Prostate gland (tissue), 2 donors: ENCODE results near the gene SEMG1. TPM values are rescaled to one million over a fixed set of nuclear protein-coding genes. Genes with fewer than 3 reads are reported as not detected.

ENCODE experiments used
- DNase-seq: peaks from one replicate; pipeline ENCODE4 v3.0.0-alpha.2; 2019; ENCODE audit warnings: low spot score
- H3K27ac ChIP-seq, 2 donors: fragments of 200-600 bp; sonication (generic); 2 replicates each; pipeline ENCODE4 v1.5.1; 2017 to 2019
- H3K27me3 ChIP-seq: fragments of 200-600 bp; sonication (generic); replicated peaks from 2 replicates; pipeline ENCODE4 v1.5.1; 2019; ENCODE audit not compliant: insufficient read depth
- H3K36me3 ChIP-seq, 2 donors: fragments of 200-600 bp; sonication (generic); 1 replicate in 1 of 2; 2 replicates in 1 of 2; pipeline versions ENCODE4 v1.5.1 to v1.8.1; 2017 to 2019
- H3K4me1 ChIP-seq: fragments of 200-600 bp; sonication (generic); replicated peaks from 2 replicates; pipeline ENCODE4 v1.5.1; 2019
- H3K4me3 ChIP-seq, 2 donors: fragments of 200-600 bp; sonication (generic); 2 replicates each; pipeline ENCODE4 v1.5.1; 2017 to 2019
- H3K9me3 ChIP-seq: fragments of 200-600 bp; sonication (generic); 2 replicates; pipeline ENCODE4 v1.5.1; 2017
- CTCF ChIP-seq, 4 experiments: fragments of 200-600 bp in 2 of 4; fragments of 450-650 bp in 2 of 4; sonication (generic) in 2 of 4; IDR thresholded peaks; 1 replicate in 3 of 4; 2 replicates in 1 of 4; pipeline ENCODE4 v1.5.1; 2016 to 2019; ENCODE audit warnings: antibody characterized with exemption in 4 of 4, mild to moderate bottlenecking in 2 of 4, moderate library complexity in 2 of 4
- POLR2A ChIP-seq: fragments of 450-650 bp; IDR thresholded peaks from one replicate; pipeline ENCODE4 v1.6.1; 2016; ENCODE audit warnings: antibody characterized with exemption, mild to moderate bottlenecking
- POLR2AphosphoS5 ChIP-seq: sonication (generic); formaldehyde crosslinking; IDR thresholded peaks from one replicate; pipeline ENCODE4 v1.6.1; 2017; ENCODE audit warnings: antibody characterized with exemption
- WGBS: methylation state at CpG from one replicate; pipeline ENCODE4 v1.1.5; 2018; 5-methylcytosine and 5-hydroxymethylcytosine counted together
- intact Hi-C: fragments of 100-400 bp; cut with DNase I; formaldehyde crosslinking; loops from one replicate; pipeline ENCODE4 v1.14.2; 2022
- total RNA-seq, 2 donors: library from RNA; depleted of rRNA; stranded (reverse); fragments of >200 nt; gene quantifications; one replicate each; pipeline ENCODE4 v1.1.0, GENCODE V29; 2016

SEMG1 gene
- total RNA-seq, 2 donors from 2014 or later = 0.14 to 250 TPM

DNA sequence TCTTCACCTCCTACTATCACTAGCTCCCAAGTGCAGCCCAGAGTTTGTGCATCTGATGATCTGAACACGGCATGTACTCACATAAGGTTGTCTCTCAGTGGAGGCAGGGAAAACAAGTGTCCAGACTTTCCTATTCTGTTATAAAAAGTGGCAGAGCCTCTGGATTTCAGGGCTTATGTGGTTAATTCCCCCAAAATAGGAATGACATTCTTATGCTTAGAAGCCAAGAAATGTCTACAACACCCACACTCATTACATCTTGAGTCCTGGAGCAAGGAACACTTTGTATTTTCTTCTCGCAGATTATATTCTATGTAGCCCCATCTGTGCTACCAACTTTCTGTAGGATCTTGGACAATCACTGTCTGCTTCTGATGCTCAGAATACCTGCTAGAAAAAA lies 13.5 kb upstream of the SEMG1 start:
- no peak overlapping the region for H3K4me3 ChIP-seq
- WGBS = 82% methylated on average over 2 of the region's 2 CpGs
- intact Hi-C loops = no loop called here
- H3K4me1 ChIP-seq = no peaks in the 10 kb centered on the region
- H3K9me3 ChIP-seq = no peaks in the 10 kb centered on the region
- H3K27me3 ChIP-seq = no peaks in the 10 kb centered on the region
- DNase-seq = no peak
- H3K27ac ChIP-seq = no peak overlapping the region
- H3K36me3 ChIP-seq = no peaks in the 10 kb centered on the region
- TF ChIP-seq CTCF (IDR thresholded peaks at IDR 0.05) = no peak

- no peak for TF ChIP-seq POLR2A
- TF ChIP-seq CTCF (IDR thresholded peaks at IDR 0.05) = no peak
- TF ChIP-seq POLR2AphosphoS5 = no peak
- Histone ChIP-seq H3K27ac (no peak overlapping the region), H3K27me3 (no peaks in the 10 kb centered on the region), H3K4me1 (no peaks in the 10 kb centered on the region), H3K36me3 (no peaks in the 10 kb centered on the region), H3K4me3 (no peak overlapping the region), H3K9me3 (no peaks in the 10 kb centered on the region)
- 91% methylated on average over 1 of the region's 1 CpG for WGBS
- intact Hi-C loops = no loop called here
- DNase-seq = no peak
Observed at GRCh38 chr20:45209924-45210323, 3.1 kb downstream of the SEMG1 start.

DNA sequence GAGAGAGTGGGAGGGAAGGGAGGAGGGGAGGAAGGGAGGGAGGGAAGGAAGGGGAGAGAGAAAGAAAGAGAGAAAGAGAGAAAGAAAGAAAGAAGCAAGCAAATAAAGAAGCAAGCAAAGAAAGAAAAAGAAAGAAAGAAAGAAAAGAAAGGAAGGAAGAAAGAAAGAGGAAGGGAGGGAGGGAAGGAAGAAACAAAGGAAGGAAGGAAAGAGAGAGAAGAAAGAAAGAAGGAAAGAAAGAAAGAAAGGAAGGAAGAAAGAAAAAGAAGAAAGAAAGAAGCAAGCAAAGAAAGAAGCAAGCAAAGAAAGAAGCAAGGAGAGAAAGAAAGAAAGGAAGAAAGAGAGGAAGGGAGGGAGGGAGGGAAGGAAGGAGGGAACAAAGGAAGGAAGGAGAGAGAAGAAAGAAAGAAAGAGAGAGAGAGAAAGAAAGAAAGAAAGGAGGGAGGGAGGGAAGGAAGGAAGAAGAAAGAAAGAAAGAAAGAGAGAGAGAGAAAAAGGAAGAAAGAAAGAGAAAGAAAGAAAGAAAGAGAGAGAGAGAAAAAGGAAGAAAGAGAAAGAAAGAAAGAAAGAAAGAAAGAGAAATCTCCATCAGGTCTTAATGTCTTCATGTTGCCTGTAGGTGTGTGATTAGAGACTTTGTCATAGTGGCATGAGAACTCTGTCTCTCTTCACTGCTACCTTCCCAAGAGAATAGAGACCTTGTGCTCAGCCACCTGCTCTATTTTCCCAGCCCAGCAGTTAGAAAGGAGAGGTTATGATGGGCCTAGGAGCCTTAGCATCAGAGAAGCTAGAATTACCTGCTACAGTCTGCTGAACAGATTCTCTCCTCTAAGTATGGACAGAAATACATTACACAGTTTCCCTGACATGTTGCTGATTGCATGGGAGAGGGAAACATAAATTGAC lies 5.0 kb downstream of the SEMG1 start:
- Histone ChIP-seq H3K4me3 (no peak overlapping the region), H3K36me3 (no peaks in the 10 kb centered on the region), H3K27ac (no peak overlapping the region), H3K27me3 (no peaks in the 10 kb centered on the region), H3K9me3 (no peaks in the 10 kb centered on the region), H3K4me1 (no peaks in the 10 kb centered on the region)
- TF ChIP-seq POLR2AphosphoS5 (no peak), CTCF (IDR thresholded peaks at IDR 0.05) (no peak), POLR2A (no peak)
- no peak for DNase-seq
- intact Hi-C loops = no loop called here

DNA sequence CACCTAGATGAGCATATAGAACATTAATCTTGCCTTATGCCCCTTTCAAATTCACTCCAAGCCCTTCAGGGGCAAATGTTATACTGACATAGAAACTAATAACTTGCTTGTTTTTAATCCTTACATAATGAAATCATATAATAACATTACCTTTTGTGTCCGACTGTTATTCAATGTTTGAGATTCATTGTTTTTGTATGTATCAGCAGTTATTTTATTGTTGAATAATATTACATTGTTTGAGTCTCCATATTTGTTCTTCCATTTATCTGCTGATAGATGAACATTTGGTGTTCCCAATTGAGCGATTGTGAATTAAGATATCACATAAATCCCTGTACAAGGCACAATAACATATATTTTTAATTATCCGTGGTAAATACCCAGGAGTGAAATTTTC lies 6.0 kb downstream of the SEMG1 start:
- no peaks in the 10 kb centered on the region for H3K9me3 ChIP-seq
- H3K27me3 ChIP-seq = no peaks in the 10 kb centered on the region
- no peak for DNase-seq
- H3K4me3 ChIP-seq = no peak overlapping the region
- H3K4me1 ChIP-seq = no peaks in the 10 kb centered on the region
- no peak overlapping the region for H3K27ac ChIP-seq
- 84% methylated on average over 3 of the region's 3 CpGs for WGBS
- H3K36me3 ChIP-seq = no peaks in the 10 kb centered on the region
- TF ChIP-seq POLR2A = no peak
- no peak for TF ChIP-seq POLR2AphosphoS5
- no peak for TF ChIP-seq CTCF (IDR thresholded peaks at IDR 0.05)
- intact Hi-C loops = no loop called here

DNA sequence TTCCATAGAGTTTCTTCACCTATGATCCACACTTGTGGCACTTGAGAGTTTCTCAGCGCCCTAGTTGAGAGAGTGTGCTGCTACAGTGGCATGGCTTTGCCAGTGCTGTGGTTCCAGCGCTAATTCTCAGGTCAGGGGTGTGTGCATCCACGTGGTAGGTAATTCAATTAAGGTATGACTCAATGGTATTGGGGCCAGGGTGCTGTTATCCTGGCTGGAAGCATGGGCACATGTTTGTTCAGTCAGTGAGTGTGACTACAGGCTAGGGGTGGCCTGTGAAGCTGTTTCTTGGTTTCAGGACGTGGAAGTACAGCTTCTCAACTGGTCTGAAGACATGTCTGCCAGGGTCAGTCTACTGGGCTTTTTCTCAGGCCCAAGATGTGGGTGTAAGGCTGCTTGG lies 11.3 kb downstream of the SEMG1 start:
- Histone ChIP-seq H3K36me3 (no peaks in the 10 kb centered on the region), H3K27ac (no peak overlapping the region), H3K4me1 (no peaks in the 10 kb centered on the region), H3K27me3 (no peaks in the 10 kb centered on the region), H3K9me3 (no peaks in the 10 kb centered on the region), H3K4me3 (no peak overlapping the region)
- intact Hi-C loops = no loop called here
- TF ChIP-seq CTCF (IDR thresholded peaks at IDR 0.05) (no peak), POLR2AphosphoS5 (no peak), POLR2A (no peak)
- no peak for DNase-seq
- WGBS = 90% methylated on average over 4 of the region's 4 CpGs
